Activated effector memory CD4-positive, alpha-beta T cell treated with Interleukin-2 at 50 U/mL for 16 hours (primary cell): Measurements from ENCODE around the gene CCDC141.
"Not testable (repeated sequence)": the region's sequence is repeated elsewhere in the genome, so short reads cannot be mapped to it uniquely, and the experiment has no call there.

Source experiments
- DNase-seq: peaks from one replicate; pipeline ENCODE4 v3.0.0-alpha.2; 2020

Gene CCDC141

DNA sequence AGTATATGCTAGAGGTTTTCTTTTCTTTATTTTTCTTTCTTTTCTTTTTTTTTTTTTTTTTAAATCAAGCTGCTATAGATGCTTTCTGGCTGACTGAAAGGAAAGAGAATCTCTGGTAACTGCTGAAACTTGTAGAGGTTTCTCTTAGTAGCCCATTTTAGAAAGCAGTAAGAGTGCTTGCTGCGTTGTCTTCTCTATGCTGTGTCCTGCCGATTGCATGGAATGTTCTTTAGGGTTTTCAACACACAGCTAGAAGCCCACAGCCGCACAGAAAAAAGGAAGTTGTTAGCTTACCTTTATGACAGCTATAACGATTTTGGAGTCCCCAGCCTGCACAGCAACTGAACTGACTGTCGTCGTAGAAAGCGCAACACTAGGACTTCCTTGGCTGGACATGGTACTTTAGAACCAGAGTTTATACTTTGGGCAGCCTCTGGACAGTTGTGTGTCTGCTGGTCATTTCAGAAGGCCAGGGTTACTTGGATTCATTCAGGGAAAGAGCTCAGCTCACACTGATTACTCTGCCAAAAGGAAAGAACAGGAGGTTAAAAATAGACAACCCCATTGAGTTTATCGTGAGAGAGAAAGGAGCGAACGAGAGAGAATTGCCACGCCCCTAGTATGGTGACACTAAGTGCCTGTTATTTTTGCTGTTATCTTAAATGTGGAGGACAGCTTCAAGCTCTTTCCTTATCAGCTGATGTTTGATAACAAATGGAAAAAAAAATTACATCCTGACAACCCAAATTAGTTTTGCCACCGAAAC, at the start of gene CCDC141:
Gene CCDC141 (minus strand): TSS at position 592 of the 766 bp plus-strand sequence. CDS start 196 bp downstream, at position 396.
- DNase-seq, result no peak

DNA sequence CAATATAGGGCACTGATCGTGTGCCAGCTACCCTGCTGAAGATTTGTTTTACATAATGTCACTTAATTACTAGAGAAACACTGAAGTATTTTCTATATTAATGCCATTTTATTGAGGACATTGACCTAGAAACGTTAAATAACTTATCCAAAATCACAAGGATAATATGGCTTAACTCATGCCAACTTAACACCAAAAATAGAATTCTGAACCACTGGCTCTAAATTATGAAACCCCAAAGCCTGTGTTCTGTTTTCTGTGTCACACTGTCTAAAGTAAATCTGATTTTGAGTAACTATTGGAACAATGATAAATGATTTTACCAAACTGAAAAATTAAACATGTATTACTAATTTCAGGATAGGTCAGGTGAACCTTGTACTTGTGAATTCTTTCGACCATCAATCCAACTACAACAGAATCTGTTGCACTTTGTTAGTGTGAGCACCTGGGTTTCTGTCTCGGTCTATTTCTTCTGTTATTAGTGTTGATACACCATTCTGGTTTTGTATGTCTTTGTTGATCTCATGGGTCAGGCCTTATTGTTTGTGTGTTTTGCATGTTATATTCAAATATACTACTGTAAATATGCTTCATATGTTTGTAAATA, 48.2 kb upstream of the CCDC141 start:
- no peak for DNase-seq

DNA sequence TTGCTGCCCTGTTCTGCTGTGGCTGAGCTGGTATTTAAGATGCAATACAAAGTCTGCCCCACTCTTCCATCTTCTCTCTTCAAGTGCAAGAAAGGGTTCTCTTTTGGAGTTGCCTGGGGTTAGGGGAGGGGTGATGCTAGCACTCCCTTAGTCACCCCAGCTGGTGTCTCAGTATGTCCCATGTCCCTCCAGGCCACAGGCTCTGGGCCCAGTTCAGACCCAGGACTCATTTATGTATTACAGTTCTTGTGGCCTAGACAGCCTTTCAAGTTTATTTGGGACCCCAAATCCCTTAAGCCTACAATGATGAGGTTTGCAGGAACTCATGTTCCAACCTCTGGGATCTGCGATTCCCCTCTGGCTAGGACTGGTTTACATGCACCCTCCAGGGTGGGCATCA, 47.2 kb upstream of the CCDC141 start:
- DNase-seq, result no peak

GRCh38 chr2:179096090-179096489, 46.2 kb upstream of the CCDC141 start:
- DNase-seq, result no peak

GRCh38 chr2:179092912-179093311, 43.0 kb upstream of the CCDC141 start:
- not testable (repeated sequence) for DNase-seq

DNA sequence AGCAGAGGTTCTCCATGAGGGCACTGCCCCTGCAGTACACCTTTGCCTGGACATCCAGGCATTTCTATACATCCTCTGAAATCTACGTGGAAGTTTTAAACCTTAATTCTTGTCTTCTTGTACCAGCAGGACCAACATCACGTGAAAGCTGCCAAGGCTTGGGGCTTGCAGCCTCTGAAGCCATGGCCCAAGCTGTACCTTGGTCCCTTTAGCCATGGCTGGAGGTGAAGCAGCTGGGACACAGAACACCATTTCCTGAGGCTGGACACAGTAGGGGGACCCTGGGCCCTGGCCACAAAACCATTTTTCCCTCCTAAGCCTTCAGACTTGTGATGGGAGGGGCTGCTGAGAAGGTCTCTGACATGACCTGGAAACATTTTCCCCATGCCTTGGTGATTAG, 32.8 kb upstream of the CCDC141 start:
- no peak for DNase-seq

DNA sequence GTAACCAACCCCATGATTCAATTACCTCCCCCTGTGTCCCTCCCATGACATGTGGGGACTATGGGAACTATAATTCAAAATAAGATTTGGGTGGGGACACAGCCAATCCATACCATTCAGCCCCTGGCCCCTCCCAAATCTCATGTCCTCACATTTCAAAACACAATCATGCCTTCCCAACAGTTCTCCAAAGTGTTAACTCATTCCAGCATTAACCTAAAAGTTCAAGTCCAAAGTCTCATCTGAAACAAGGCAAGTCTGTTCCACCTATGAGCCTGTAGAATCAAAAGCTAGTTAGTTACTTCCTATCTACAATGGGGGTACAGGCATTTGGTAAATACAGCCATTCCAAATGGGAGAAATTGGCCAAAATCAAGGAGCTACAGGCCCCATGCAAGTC, 32.0 kb upstream of the CCDC141 start:
- no peak for DNase-seq

GRCh38 chr2:179072527-179072926, 22.6 kb upstream of the CCDC141 start:
- DNase-seq, result no peak

DNA sequence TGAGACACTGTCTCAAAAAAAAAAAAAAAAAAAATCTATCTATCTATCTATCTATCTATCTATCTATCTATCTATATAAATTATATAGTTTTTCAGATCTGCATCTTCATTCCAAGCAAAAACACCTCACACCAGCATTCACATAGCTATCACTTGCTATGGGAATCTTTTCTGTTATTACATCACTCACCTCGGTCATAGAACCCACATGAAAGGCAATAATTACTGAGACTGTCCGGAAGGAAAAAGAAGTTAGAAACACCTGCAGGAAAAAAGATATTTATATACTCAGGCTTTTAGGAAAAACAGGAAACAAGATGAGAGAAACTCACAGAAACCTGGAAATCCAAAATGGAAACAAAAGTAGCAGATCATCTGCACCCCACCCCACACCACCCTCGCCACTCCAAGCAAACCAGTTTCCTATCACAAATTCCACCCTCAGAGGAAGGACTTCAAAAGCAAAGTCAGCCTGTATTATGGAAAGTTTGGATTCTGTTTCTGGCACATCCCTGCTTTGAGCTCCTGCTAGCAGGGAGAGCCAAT, 21.9 kb upstream of the CCDC141 start:
- DNase-seq, result no peak

DNA sequence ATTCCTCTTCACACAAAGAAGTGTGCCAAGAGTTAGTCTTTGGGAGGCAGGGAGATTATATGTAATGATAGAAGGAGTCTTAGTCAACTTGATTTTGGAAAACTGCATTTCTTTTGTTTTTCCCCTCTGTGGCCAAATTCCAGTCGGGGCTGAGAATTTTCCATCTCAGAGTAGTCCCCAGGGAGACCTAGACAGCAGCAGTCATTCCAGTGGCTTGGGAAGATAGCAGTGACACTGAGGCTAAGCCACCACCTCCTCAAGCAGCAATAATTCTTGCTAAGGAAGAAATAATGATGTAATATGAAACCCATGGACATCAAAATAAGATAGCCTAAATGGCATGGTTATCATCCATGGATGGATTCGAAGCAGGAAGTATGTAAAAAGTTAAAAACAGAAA, 21.0 kb upstream of the CCDC141 start:
- DNase-seq, result no peak

DNA sequence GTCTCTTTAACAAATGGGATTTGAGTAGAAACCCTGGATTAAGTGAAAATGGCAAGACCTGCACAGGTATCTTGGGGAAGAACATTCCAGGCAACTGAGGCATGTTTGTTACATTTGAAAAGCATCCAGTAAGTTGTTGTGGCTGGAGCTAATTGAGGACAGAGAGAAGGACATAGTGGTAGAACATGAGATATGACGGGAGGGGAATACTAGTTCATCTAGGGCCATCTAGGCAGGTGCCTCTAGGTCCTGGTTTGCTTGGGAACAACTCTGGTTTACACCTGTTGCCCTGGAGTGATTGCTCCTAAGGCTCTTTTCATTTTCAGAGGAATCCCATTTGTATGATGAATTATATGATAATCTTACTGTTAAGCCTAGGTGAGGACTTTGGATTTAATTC, 19.7 kb upstream of the CCDC141 start:
- no peak for DNase-seq

GRCh38 chr2:179068991-179069643, 19.2 kb upstream of the CCDC141 start:
- DNase-seq, result no peak

GRCh38 chr2:179059026-179059700, 9.2 kb upstream of the CCDC141 start:
- no peak for DNase-seq

- DNase-seq, result no peak
Observed at GRCh38 chr2:179057737-179058136, 7.8 kb upstream of the CCDC141 start.

GRCh38 chr2:179053568-179053967, 3.6 kb upstream of the CCDC141 start:
- DNase-seq, result not testable (repeated sequence)

GRCh38 chr2:179051250-179051649, 1.3 kb upstream of the CCDC141 start:
- DNase-seq, result no peak

DNA sequence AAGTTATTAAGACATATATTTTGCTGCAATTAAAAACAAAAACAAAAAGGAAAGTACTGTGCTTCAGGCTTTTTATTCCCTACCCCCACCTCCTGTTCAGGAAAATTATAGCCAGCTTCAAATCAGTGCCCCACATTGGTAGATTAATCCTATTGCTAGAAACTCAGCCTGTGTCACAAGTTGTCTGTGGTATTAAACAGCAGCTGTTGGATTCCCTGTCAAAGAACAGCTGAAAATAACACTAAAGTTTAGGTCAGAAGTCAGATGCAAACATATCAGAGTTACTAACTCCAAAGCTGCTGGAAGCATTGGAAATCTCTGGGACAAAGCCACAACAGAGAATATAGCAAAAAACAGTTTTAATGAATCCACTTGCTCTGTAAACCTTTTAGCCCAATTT, 818 bp upstream of the CCDC141 start:
- no peak for DNase-seq

DNA sequence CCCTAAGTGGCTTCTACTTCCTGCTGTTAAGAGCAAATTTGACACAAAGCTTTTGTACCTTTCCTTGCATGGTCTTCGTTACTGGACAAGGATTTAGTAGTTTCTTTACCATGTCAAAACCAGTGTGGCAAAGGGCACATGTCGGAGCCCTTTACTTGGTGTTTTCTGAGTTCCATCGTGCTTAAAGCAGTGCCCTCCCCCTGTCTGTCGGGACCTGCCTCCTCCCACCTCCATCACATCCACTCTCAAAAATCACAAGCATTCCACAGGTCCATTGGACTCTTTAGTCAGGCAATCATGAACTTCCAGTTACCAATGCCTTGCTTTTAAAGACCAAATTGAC, 763 bp downstream of the CCDC141 start:
- no peak for DNase-seq

DNA sequence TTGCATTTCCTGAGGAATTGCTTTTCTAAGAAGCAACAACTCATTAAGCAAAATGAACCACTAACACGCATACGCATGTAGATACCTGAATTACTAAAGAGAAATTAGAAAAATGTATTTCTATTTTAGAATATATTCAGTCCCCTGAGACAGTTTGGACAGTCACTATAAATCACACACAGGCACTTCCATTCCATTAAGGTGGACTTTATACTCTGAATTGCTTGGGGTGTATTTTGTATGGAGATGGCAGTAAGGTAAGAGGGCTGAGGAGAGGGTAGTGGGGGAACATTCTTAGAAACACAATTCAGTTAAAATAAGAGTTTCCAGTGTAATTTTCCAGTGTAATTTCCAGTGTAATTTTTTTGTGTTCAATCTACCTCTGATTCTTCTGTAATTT, 1.8 kb downstream of the CCDC141 start:
- no peak for DNase-seq

GRCh38 chr2:179045602-179046001, 4.3 kb downstream of the CCDC141 start:
- not testable (repeated sequence) for DNase-seq

- DNase-seq, result no peak
Observed at GRCh38 chr2:179044500-179044899, 5.4 kb downstream of the CCDC141 start.

- DNase-seq, result no peak
Observed at GRCh38 chr2:179037807-179038206, 12.1 kb downstream of the CCDC141 start.

DNA sequence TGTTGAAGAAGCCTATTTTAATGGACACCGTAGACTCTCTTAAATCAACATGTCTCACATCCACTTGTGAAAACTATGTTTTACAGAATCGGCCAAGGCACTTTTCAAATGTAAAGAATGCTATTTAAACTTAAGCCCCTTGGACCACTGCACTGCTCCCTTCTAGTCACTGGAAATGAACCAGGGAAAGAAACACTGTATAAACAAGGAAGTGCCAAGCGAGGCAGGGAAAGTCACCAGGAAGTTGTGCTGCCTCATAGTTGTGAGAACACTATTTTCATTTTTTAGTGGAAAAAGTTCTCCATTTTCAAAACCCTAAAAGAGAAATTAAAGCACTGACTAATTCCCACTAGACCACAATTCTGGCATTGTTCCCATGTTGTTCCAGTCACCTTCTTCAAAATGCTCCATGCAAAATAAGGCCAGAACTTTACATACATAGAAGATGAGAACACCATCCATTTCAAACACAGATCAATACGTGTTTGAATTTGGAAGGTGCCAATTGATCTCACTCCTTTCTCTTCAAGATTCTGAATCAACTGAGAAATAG, 13.5 kb downstream of the CCDC141 start:
- DNase-seq, result no peak
